Activated CD8-positive, alpha-beta memory T cell treated with anti-CD3 and anti-CD28 coated beads, Interleukin-2, amount 50 U/mL, for 48 hours (primary cell): ENCODE results near the gene WDFY1.

Source experiments
- DNase-seq: peaks from one replicate; pipeline ENCODE4 v3.0.0-alpha.2; 2020

Gene WDFY1

GRCh38 chr2:223929571-223930102 is 15.5 kb downstream of the WDFY1 start:
- DNase-seq = no peak

- no peak for DNase-seq
These were observed 16.8 kb downstream of the WDFY1 start for GRCh38 chr2:223928113-223929006.

- DNase-seq = no peak
These were observed 20.0 kb downstream of the WDFY1 start for GRCh38 chr2:223925106-223925505.

- no peak for DNase-seq
These were observed 21.2 kb downstream of the WDFY1 start for GRCh38 chr2:223923976-223924375.

GRCh38 chr2:223922308-223922707 is 22.8 kb downstream of the WDFY1 start:
- no peak for DNase-seq

- DNase-seq = no peak
These were observed 23.9 kb downstream of the WDFY1 start for GRCh38 chr2:223921204-223921603.

- DNase-seq = no peak
These were observed 25.0 kb downstream of the WDFY1 start for GRCh38 chr2:223920109-223920508.

- no peak for DNase-seq
These were observed 26.4 kb downstream of the WDFY1 start for GRCh38 chr2:223918671-223919134.

GRCh38 chr2:223916181-223916920 is 28.8 kb downstream of the WDFY1 start:
- DNase-seq = no peak

GRCh38 chr2:223915071-223915470 is 30.1 kb downstream of the WDFY1 start:
- no peak for DNase-seq

GRCh38 chr2:223914324-223914723 is 30.8 kb downstream of the WDFY1 start:
- DNase-seq = no peak

GRCh38 chr2:223909001-223909741 is 36.0 kb downstream of the WDFY1 start:
- DNase-seq = no peak

GRCh38 chr2:223908304-223908998 is 36.7 kb downstream of the WDFY1 start:
- DNase-seq = no peak

- DNase-seq = no peak
These were observed 39.1 kb downstream of the WDFY1 start for GRCh38 chr2:223905996-223906395.

- no peak for DNase-seq
These were observed 43.3 kb downstream of the WDFY1 start for GRCh38 chr2:223901854-223902253.

GRCh38 chr2:223901311-223901710 is 43.8 kb downstream of the WDFY1 start:
- DNase-seq = no peak

GRCh38 chr2:223900531-223900930 is 44.6 kb downstream of the WDFY1 start:
- no peak for DNase-seq

- DNase-seq = no peak
These were observed 45.1 kb downstream of the WDFY1 start for GRCh38 chr2:223900066-223900465.

GRCh38 chr2:223897669-223898330 is 47.3 kb downstream of the WDFY1 start:
- DNase-seq = no peak

GRCh38 chr2:223896833-223897311 is 48.3 kb downstream of the WDFY1 start:
- DNase-seq = no peak

- DNase-seq = no peak
These were observed 50.2 kb downstream of the WDFY1 start for GRCh38 chr2:223894968-223895367.

- no peak for DNase-seq
These were observed 51.1 kb downstream of the WDFY1 start for GRCh38 chr2:223894009-223894408.
